Smooth muscle cell (in vitro differentiated cells): ENCODE data around the gene SMPD2. TPM values are rescaled to one million over a fixed set of nuclear protein-coding genes. Genes with fewer than 3 reads are reported as not detected.

Source experiments
- DNase-seq: peaks from one replicate; lab custom pipeline; 2025; ENCODE audit not compliant: unreplicated experiment; lab: John Stamatoyannopoulos, UW
- H2AFZ ChIP-seq: fragments of 200-600 bp; sonication (generic); 2 replicates; pipeline ENCODE4 v1.6.0; 2016; ENCODE audit warnings: antibody characterized with exemption, low read depth, mild to moderate bottlenecking
- H3F3A ChIP-seq: fragments of 200-600 bp; sonication (generic); 2 replicates; pipeline ENCODE4 v1.6.0; 2017; ENCODE audit warnings: antibody characterized with exemption, low read depth
- H3K27ac ChIP-seq: fragments of 200-600 bp; sonication (generic); 2 replicates; pipeline ENCODE4 v1.5.1; 2016; ENCODE audit warnings: low read depth, mild to moderate bottlenecking
- H3K27me3 ChIP-seq: fragments of 200-600 bp; sonication (generic); 2 replicates; pipeline ENCODE4 v1.6.1; 2016; ENCODE audit warnings: low read depth, mild to moderate bottlenecking
- H3K36me3 ChIP-seq: fragments of 200-600 bp; sonication (generic); 2 replicates; pipeline ENCODE4 v1.5.1; 2016; ENCODE audit warnings: low read depth
- H3K4me1 ChIP-seq: fragments of 200-600 bp; sonication (generic); 2 replicates; pipeline ENCODE4 v1.5.1; 2016; ENCODE audit warnings: low read depth
- H3K4me2 ChIP-seq: fragments of 200-600 bp; sonication (generic); 2 replicates; pipeline ENCODE4 v1.6.0; 2016; ENCODE audit warnings: mild to moderate bottlenecking
- H3K4me3 ChIP-seq: fragments of 200-600 bp; sonication (generic); 2 replicates; pipeline ENCODE4 v1.5.1; 2016; ENCODE audit warnings: mild to moderate bottlenecking
- H3K79me2 ChIP-seq: fragments of 200-600 bp; sonication (generic); 2 replicates; pipeline ENCODE4 v1.6.0; 2016; ENCODE audit warnings: low read depth, mild to moderate bottlenecking
- H3K9ac ChIP-seq: fragments of 200-600 bp; sonication (generic); 2 replicates; pipeline ENCODE4 v1.6.0; 2016; ENCODE audit warnings: low read depth
- H3K9me3 ChIP-seq: fragments of 200-600 bp; sonication (generic); replicated peaks from 2 replicates; pipeline ENCODE4 v1.5.1; 2016; ENCODE audit warnings: low read depth
- H4K20me1 ChIP-seq: fragments of 200-600 bp; sonication (generic); 2 replicates; pipeline ENCODE4 v1.6.0; 2016; ENCODE audit warnings: low read depth
- WGBS: methylation state at CpG from one replicate; pipeline ENCODE4 v1.1.7; 2016; ENCODE audit warnings: low lambda C conversion rate; 5-methylcytosine and 5-hydroxymethylcytosine counted together
- polyA plus RNA-seq: library from polyadenylated mRNA; unstranded; fragments of >200 nt; fragmentation: Nextera tagmentation; extraction: Ambion mirVana; gene quantifications from 2 replicates; pipeline ENCODE4 v1.2.1, GENCODE V29; 2016
- total RNA-seq: library from RNA; depleted of rRNA; stranded (reverse); fragments of >200 nt; gene quantifications from 2 replicates; pipeline ENCODE4 v1.2.3, GENCODE V29; 2014
- TF ChIP-seq, protein P1 (sequence below): fragments of 200-600 bp; sonication (generic); IDR thresholded peaks from 2 replicates; pipeline ENCODE4 v1.5.1; 2017; ENCODE audit warnings: borderline replicate concordance, mild to moderate bottlenecking, antibody characterized with exemption; ENCODE audit not compliant: insufficient read depth, poor library complexity, severe bottlenecking

SMPD2 gene
- total and polyA plus RNA-seq, 2 experiments from 2014 or later: 1.4 to 6.4 TPM

DNA sequence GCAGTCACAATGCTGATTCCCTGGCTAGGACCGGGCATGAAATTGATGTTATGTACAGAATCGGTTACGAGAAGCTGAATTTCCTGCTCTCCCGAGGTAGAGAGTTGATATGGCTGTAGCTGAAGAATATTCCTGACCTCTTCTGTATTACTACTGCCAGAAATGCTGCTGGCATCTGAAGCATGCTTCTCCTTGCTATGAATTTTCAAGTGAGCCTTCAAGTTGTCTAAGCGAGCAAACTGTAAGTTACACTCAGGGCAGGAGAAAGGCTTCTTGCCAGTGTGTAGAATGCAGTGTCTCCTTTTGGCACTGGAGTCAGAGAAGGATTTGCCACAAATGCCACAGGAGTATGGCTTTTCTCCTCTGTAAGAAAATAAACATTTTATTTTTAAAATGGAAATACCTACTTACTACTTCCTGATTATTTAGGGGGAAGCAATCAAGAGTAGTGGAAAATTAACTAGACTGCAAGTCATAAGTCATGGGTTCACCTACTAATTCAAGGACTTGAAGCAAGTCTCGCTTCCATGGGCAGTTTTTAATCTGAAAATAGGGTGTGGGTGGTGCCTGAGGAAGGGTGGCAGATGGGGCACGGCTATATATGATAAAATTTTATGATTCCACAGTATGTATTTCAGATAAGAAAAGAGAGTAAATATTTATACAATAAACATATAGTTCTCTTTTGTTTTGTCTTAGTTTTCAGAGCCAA lies 25.8 kb downstream of the SMPD2 start:
- no peak overlapping the region for H2AFZ ChIP-seq
- no peak overlapping the region for H3K27ac ChIP-seq
- peaks cover 22% of the 10 kb centered on the region for H3K36me3 ChIP-seq
- WGBS: 96% methylated on average over 7 of the region's 7 CpGs
- H3K4me2 ChIP-seq: no peak overlapping the region
- DNase-seq: no peak
- H3K4me1 ChIP-seq: no peaks in the 10 kb centered on the region
- peaks cover 5% of the 10 kb centered on the region for H4K20me1 ChIP-seq
- no peak overlapping the region for H3K9ac ChIP-seq
- TF ChIP-seq, protein P1, sequence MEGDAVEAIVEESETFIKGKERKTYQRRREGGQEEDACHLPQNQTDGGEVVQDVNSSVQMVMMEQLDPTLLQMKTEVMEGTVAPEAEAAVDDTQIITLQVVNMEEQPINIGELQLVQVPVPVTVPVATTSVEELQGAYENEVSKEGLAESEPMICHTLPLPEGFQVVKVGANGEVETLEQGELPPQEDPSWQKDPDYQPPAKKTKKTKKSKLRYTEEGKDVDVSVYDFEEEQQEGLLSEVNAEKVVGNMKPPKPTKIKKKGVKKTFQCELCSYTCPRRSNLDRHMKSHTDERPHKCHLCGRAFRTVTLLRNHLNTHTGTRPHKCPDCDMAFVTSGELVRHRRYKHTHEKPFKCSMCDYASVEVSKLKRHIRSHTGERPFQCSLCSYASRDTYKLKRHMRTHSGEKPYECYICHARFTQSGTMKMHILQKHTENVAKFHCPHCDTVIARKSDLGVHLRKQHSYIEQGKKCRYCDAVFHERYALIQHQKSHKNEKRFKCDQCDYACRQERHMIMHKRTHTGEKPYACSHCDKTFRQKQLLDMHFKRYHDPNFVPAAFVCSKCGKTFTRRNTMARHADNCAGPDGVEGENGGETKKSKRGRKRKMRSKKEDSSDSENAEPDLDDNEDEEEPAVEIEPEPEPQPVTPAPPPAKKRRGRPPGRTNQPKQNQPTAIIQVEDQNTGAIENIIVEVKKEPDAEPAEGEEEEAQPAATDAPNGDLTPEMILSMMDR: no peak
- peaks cover 10% of the 10 kb centered on the region for H3K79me2 ChIP-seq
- no peak overlapping the region for H3K4me3 ChIP-seq
- H3F3A ChIP-seq: no peaks in the 10 kb centered on the region
- H3K27me3 ChIP-seq: no peaks in the 10 kb centered on the region
- H3K9me3 ChIP-seq: no peaks in the 10 kb centered on the region

DNA sequence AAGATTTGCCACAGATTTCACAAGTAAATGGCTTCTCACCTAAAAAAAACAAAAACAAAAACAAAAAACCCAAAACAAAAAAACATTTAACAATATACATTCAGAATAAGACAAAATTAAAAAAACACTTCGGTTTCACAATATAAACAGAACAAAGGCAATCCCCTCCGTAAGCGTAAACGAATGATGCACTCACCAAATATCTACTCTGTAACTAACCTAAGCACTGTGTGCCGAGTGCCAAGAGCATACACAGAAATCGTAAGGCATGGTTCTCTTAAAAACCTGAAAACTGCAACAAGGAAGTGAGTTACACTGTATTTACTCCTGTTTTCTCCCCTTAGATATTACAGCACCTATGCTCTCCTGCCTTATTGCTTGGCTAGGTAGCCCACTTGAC lies 27.2 kb downstream of the SMPD2 start:
- H3K79me2 ChIP-seq: peaks cover 10% of the 10 kb centered on the region
- no peak overlapping the region for H3K27ac ChIP-seq
- no peaks in the 10 kb centered on the region for H3F3A ChIP-seq
- no peak overlapping the region for H3K4me3 ChIP-seq
- TF ChIP-seq, protein P1: no peak
- H3K9ac ChIP-seq: no peak overlapping the region
- peaks cover 18% of the 10 kb centered on the region for H3K36me3 ChIP-seq
- H3K4me1 ChIP-seq: no peaks in the 10 kb centered on the region
- no peak overlapping the region for H3K4me2 ChIP-seq
- H4K20me1 ChIP-seq: peaks cover 5% of the 10 kb centered on the region
- H2AFZ ChIP-seq: no peak overlapping the region
- H3K27me3 ChIP-seq: no peaks in the 10 kb centered on the region
- WGBS: 94% methylated on average over 6 of the region's 6 CpGs
- DNase-seq: no peak
- no peaks in the 10 kb centered on the region for H3K9me3 ChIP-seq

DNA sequence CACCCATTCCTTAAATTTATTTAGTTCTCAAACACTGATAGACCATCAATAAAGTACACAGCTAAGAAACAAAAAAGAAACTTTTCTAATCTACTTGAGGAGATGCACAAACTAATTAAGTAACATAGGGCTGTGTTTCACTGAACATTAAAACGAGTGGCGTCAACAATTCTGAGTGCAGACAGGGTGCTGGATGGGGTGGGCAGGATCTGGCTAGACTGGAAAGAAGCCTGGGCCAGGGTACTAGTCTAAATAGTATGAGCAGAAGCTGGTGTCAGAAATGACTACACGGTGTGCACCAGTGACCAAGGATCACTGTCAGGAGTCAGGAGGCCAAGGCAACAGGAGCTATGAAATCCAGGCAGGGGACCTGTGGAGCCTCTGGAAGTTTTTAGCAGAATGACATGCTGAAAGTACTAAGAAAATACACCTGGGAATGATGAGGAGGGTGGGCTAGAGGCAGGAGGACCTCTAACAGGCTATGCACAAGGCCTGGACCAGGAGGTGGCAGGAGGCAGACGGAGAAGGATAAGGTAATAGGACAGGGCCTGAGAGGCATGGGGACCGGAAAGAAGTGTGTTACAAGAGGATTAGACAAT lies 29.2 kb downstream of the SMPD2 start:
- Histone ChIP-seq H3K27ac (no peak overlapping the region), H3K79me2 (no peaks in the 10 kb centered on the region), H3K9me3 (no peaks in the 10 kb centered on the region), H3F3A (no peaks in the 10 kb centered on the region), H3K36me3 (peaks cover 15% of the 10 kb centered on the region), H3K27me3 (no peaks in the 10 kb centered on the region), H4K20me1 (no peaks in the 10 kb centered on the region), H2AFZ (no peak overlapping the region), H3K4me2 (no peak overlapping the region), H3K9ac (no peak overlapping the region), H3K4me3 (no peak overlapping the region), H3K4me1 (no peaks in the 10 kb centered on the region)
- 98% methylated on average over 5 of the region's 5 CpGs for WGBS
- TF ChIP-seq, protein P1: no peak
- no peak for DNase-seq
